K562 (cell line): ENCODE results near the gene NELFA. TPM values are rescaled to one million over a fixed set of nuclear protein-coding genes. Genes with fewer than 3 reads are reported as not detected.

Experiments used
- ATAC-seq: fragments of 200-7000 bp; cut with Tn5 transposase; 3 replicates; pipeline ENCODE4 v1.9.1; 2020; ENCODE audit warnings: moderate library complexity
- BruUV-seq: library from RNA; stranded (reverse); fragments of 400-500 nt; replicated peaks from 2 replicates; lab custom pipeline; 2021; lab: Mats Ljungman, UMichigan
- CTCF ChIA-PET: fragments of 300-600 bp; formaldehyde crosslinking; extraction: SDS; loops from one replicate; lab custom pipeline; 2021; ENCODE audit warnings: low intra/inter-chr PET ratio; lab: Yijun Ruan, JAX
- POLR2A ChIA-PET: fragments of 300-600, 350-650 bp; sonication (Branson Sonifier 250); formaldehyde crosslinking; extraction: SDS; loops from one replicate; lab custom pipeline; 2021; ENCODE audit warnings: antibody characterized with exemption, inconsistent platforms; lab: Yijun Ruan, JAX
- DNase-seq, 4 experiments: peaks; one replicate each; pipeline versions ENCODE4 v3.0.0 to v3.0.0-alpha.2; 2011 to 2018; ENCODE audit warnings: low spot score in 3 of 4, mixed read lengths in 3 of 4; ENCODE audit errors: extremely low read depth in 1 of 4
- FAIRE-seq: peaks from 2 replicates; lab custom pipeline; 2011; peaks lifted over from hg19 to GRCh38; lab: Jason Lieb, UNC
- H2AFZ ChIP-seq: 2 replicates; pipeline ENCODE4 v1.6.0; 2011; ENCODE audit warnings: low read depth, low read length, control low read depth, inconsistent platforms
- H3K27ac ChIP-seq: fragments of 200-600 bp; 3 replicates; pipeline ENCODE4 v1.8.0; 2011; ENCODE audit warnings: low read depth, mild to moderate bottlenecking, control low read depth, inconsistent platforms, low read length, moderate library complexity, mixed read lengths; ENCODE audit errors: extremely low read depth
- H3K27me3 ChIP-seq, 2 experiments: fragments of 300-600 bp in 1 of 2; 2 replicates in 1 of 2; 3 replicates in 1 of 2; pipeline versions ENCODE4 v1.6.0 to v1.8.0; 2011; ENCODE audit warnings: inconsistent platforms in 2 of 2, low read length in 2 of 2, mild to moderate bottlenecking in 1 of 2, mixed read lengths in 1 of 2, moderate library complexity in 1 of 2; ENCODE audit not compliant: control insufficient read depth in 2 of 2, insufficient read depth in 2 of 2
- H3K36me3 ChIP-seq: fragments of 300-600 bp; 3 replicates; pipeline ENCODE4 v1.8.0; 2011; ENCODE audit warnings: mild to moderate bottlenecking, low read length, inconsistent platforms; ENCODE audit not compliant: control insufficient read depth, insufficient read depth
- H3K4me1 ChIP-seq, 2 experiments: fragments of 200-600 bp in 1 of 2; replicated peaks in 1 of 2; 2 replicates in 1 of 2; 3 replicates in 1 of 2; pipeline versions ENCODE4 v1.5.1 to v1.8.0; 2011; ENCODE audit warnings: inconsistent platforms in 2 of 2, low read length in 2 of 2, mild to moderate bottlenecking in 1 of 2, mixed read lengths in 1 of 2, moderate library complexity in 1 of 2; ENCODE audit not compliant: control insufficient read depth in 2 of 2, insufficient read depth in 2 of 2
- H3K4me2 ChIP-seq: 2 replicates; pipeline ENCODE4 v1.6.1; 2011; ENCODE audit warnings: low read length, control low read depth, inconsistent platforms, mixed read lengths; ENCODE audit not compliant: insufficient read depth
- H3K4me3 ChIP-seq: fragments of 200-600 bp; sonication (generic), shearing (Covaris generic); 2 replicates; pipeline ENCODE4 v1.5.1; 2016; ENCODE audit warnings: control low read depth, inconsistent platforms
- H3K79me2 ChIP-seq: fragments of 200-600 bp; 3 replicates; pipeline ENCODE4 v1.8.0; 2011; ENCODE audit warnings: low read length, inconsistent platforms; ENCODE audit not compliant: control insufficient read depth, insufficient read depth
- H3K9ac ChIP-seq, 2 experiments: 2 replicates each; pipeline versions ENCODE4 v1.6.0 to v1.6.1; 2011; ENCODE audit warnings: low read depth in 2 of 2, low read length in 2 of 2, control low read depth in 1 of 2, inconsistent platforms in 1 of 2, mild to moderate bottlenecking in 1 of 2, mixed read lengths in 1 of 2; ENCODE audit not compliant: insufficient read depth in 1 of 2
- H3K9me1 ChIP-seq: one replicate; pipeline ENCODE4 v1.6.0; 2011; ENCODE audit warnings: inconsistent platforms, mild to moderate bottlenecking, low read length, moderate library complexity; ENCODE audit not compliant: control insufficient read depth, insufficient read depth
- H3K9me3 ChIP-seq: replicated peaks from 2 replicates; pipeline ENCODE4 v1.5.1; 2011; ENCODE audit warnings: low read depth, low read length, inconsistent platforms; ENCODE audit not compliant: control insufficient read depth, insufficient read depth
- H4K20me1 ChIP-seq: replicated peaks from 2 replicates; pipeline ENCODE4 v1.6.1; 2011; ENCODE audit warnings: low read length, inconsistent platforms, mixed read lengths; ENCODE audit not compliant: control insufficient read depth, insufficient read depth
- LCOR ChIP-seq: sonication (generic); formaldehyde crosslinking; IDR thresholded peaks from 2 replicates; pipeline ENCODE4 v1.8.0; 2022; ENCODE audit warnings: mild to moderate bottlenecking, missing genetic modification reagents
- NCOA4 ChIP-seq: fragments of 450-650 bp; IDR thresholded peaks from 2 replicates; pipeline ENCODE4 v1.6.1; 2018; ENCODE audit warnings: mild to moderate bottlenecking; ENCODE audit not compliant: partially characterized antibody
- POLR2G ChIP-seq: fragments of 200-400 bp; formaldehyde crosslinking; IDR thresholded peaks from 2 replicates; pipeline ENCODE4 v1.6.1; 2017; ENCODE audit warnings: low read depth, mild to moderate bottlenecking, antibody characterized with exemption, low read length, moderate library complexity
- RBM22 ChIP-seq: fragments of 200-400 bp; formaldehyde crosslinking; IDR thresholded peaks from 2 replicates; pipeline ENCODE4 v1.6.1; 2018; ENCODE audit warnings: low read length, low read depth; ENCODE audit not compliant: poor library complexity, severe bottlenecking
- SMAD1 ChIP-seq: fragments of 150-350 bp; IDR thresholded peaks from 2 replicates; pipeline ENCODE4 v1.6.1; 2014; ENCODE audit warnings: low read length, low read depth; ENCODE audit not compliant: partially characterized antibody
- TCF3 ChIP-seq: sonication (generic); formaldehyde crosslinking; IDR thresholded peaks from 2 replicates; pipeline ENCODE4 v1.4.0; 2020; ENCODE audit warnings: mild to moderate bottlenecking, missing genetic modification reagents
- WHSC1 ChIP-seq: IDR thresholded peaks from one replicate; pipeline ENCODE4 v1.6.1; 2012; ENCODE audit warnings: low read length, control low read depth, inconsistent platforms
- ZBTB11 ChIP-seq, 3 experiments: fragments of 200-800 bp in 1 of 3; fragments of 250-450 bp in 1 of 3; fragments of 450-650 bp in 1 of 3; sonication (Bioruptor Pico) in 1 of 3; sonication (Bioruptor generic) in 1 of 3; formaldehyde crosslinking in 1 of 3; IDR thresholded peaks; 2 replicates each; pipeline versions ENCODE4 v1.6.1 to v1.8.0; 2016 to 2022; ENCODE audit warnings: mild to moderate bottlenecking in 2 of 3, missing genetic modification characterization in 2 of 3, missing compliant biosample characterization in 1 of 3, moderate library complexity in 1 of 3
- WGBS: fragments of 100-300 bp; shearing (Covaris generic); methylation state at CpG from one replicate; pipeline ENCODE4 v1.1.6; 2016; ENCODE audit warnings: low coverage, mixed read lengths; ENCODE audit not compliant: insufficient coverage; ENCODE audit errors: missing lambda C conversion rate; 5-methylcytosine and 5-hydroxymethylcytosine counted together
- in situ Hi-C: fragments of 300-500 bp; cut with MboI; formaldehyde crosslinking; loops from 4 replicates; pipeline ENCODE4 v1.15.0; 2018; ENCODE audit warnings: inconsistent platforms, mixed read lengths
- intact Hi-C: fragments of 100-400 bp; cut with micrococcal nuclease; formaldehyde crosslinking; loops from 2 replicates; pipeline ENCODE4 v1.14.2; 2022
- polyA plus RNA-seq, 8 experiments: library from polyadenylated mRNA; depleted of rRNA in 4 of 8; stranded (reverse) in 5 of 8; unstranded in 3 of 8; fragments of >200 nt; fragmentation: Nextera tagmentation in 2 of 8; fragmentation: Illumina TruSeq in 1 of 8; extraction: Ambion mirVana in 2 of 8; extraction: Trizol in 1 of 8; gene quantifications; 2 replicates each; pipeline versions ENCODE4 v1.2.1 to v1.2.3, GENCODE V29; 2011 to 2014; ENCODE audit warnings: inconsistent platforms in 1 of 8, missing spikeins in 1 of 8
- total RNA-seq, 7 experiments: library from RNA; depleted of rRNA in 6 of 7; stranded (reverse); fragments of >200 nt in 6 of 7; fragmentation: Illumina TruSeq in 2 of 7; extraction: Trizol in 2 of 7; gene quantifications; 2 replicates each; pipeline versions ENCODE4 v1.2.1 to v1.2.3, GENCODE V29; 2011 to 2021; ENCODE audit warnings: low replicate concordance in 1 of 7

NELFA gene
- total and polyA plus RNA-seq, 9 of the 15 experiments (the other 6 are each of a cell fraction or from before 2014, with no cell fraction given): 0.76 to 59.6 (median 14.8) TPM

GRCh38 chr4:1985780-1986577, 22.8 kb downstream of the NELFA start (continued):
- no peak for TF ChIP-seq ZBTB11 (CRISPR knock-in tag; IDR thresholded peaks at IDR 0.05)
- peak; percentile 60 for TF ChIP-seq POLR2G
- TF ChIP-seq SMAD1: no peak
- TF ChIP-seq, all 486 proteins: peak for 3

GRCh38 chr4:1985294-1985693, 23.5 kb downstream of the NELFA start:
- no peak for DNase-seq
- no peaks in the 10 kb centered on the region for H3K9me1 ChIP-seq
- no peaks in the 10 kb centered on the region; the same call in 2 of the 3 replicates for H3K79me2 ChIP-seq
- no peak overlapping the region for H3K4me3 ChIP-seq
- H3K9me3 ChIP-seq: no peaks in the 10 kb centered on the region
- H4K20me1 ChIP-seq: peaks cover 15% of the 10 kb centered on the region
- in situ Hi-C loops: no loop called here
- H3K9ac ChIP-seq: no peak overlapping the region
- H3K27me3 ChIP-seq: no peaks in the 10 kb centered on the region
- peaks cover 2 to 55% of the 10 kb centered on the region in 2 experiments; a peak in 4 of 5 replicates for H3K4me1 ChIP-seq
- 83% methylated on average over 11 of the region's 14 CpGs for WGBS
- no peak for ATAC-seq
- no peak for FAIRE-seq
- no peak overlapping the region for H3K4me2 ChIP-seq
- peak; percentile 81 for TF ChIP-seq RBM22
- no peak for TF ChIP-seq NCOA4
- TF ChIP-seq LCOR: no peak
- TF ChIP-seq TCF3 (CRISPR knock-in tag): no peak
- no peak for TF ChIP-seq WHSC1
- TF ChIP-seq, all 486 proteins: peak for 1
- no TSS peak for BruUV-seq
- POLR2A ChIA-PET: interaction anchor here (0.6 to 1.9 kb wide), 2 partner anchors 11 to 161 kb away, joined by 3 to 7 read pairs; no protein-coding TSS in a partner anchor
- Histone ChIP-seq H2AFZ (no peak overlapping the region), H3K27ac (no peak overlapping the region), H3K36me3 (peaks cover 96% of the 10 kb centered on the region)
- CTCF ChIA-PET: no interaction called here
- intact Hi-C loops: no loop called here
